ENCODE data around the gene TRIML2.

TRIML2 gene

GRCh38 chr4:188127214-188127874, 17.9 kb upstream of the TRIML2 start:
- Mint-ChIP-seq H3K27ac (ENCODE audit: low read depth) (no peak overlapping the region), H3K4me1 (no peaks in the 10 kb centered on the region), H3K4me3 (no peak overlapping the region), H3K27me3 (no peaks in the 10 kb centered on the region), H3K9me3 (peaks cover 15% of the 10 kb centered on the region), H3K36me3 (ENCODE audit: insufficient read depth) (no peaks in the 10 kb centered on the region)
- DNase-seq (ENCODE audit: low spot score in 2 of 2) (no peak), ATAC-seq (replicated peaks; ENCODE audit: extremely low read depth, poor library complexity, severe bottlenecking) (no peak)

- no peak for ATAC-seq (replicated peaks; ENCODE audit: extremely low read depth, poor library complexity, severe bottlenecking)
- no peak overlapping the region for H3K4me3 Mint-ChIP-seq
Observed at GRCh38 chr4:188121530-188121929, 12.1 kb upstream of the TRIML2 start.

GRCh38 chr4:188117631-188118324, 8.4 kb upstream of the TRIML2 start:
- Mint-ChIP-seq H3K27ac (ENCODE audit: low read depth) (no peak overlapping the region), H3K36me3 (ENCODE audit: insufficient read depth) (peaks cover 1% of the 10 kb centered on the region), H3K9me3 (peaks cover 15% of the 10 kb centered on the region), H3K4me3 (no peak overlapping the region), H3K27me3 (no peaks in the 10 kb centered on the region), H3K4me1 (no peaks in the 10 kb centered on the region)
- DNase-seq (ENCODE audit: low spot score in 2 of 2) (no peak), ATAC-seq (replicated peaks; ENCODE audit: extremely low read depth, poor library complexity, severe bottlenecking) (no peak)

More at GRCh38 chr4:188121530-188121929, 12.1 kb upstream of the TRIML2 start:
- no peak for DNase-seq (ENCODE audit: low spot score in 2 of 2)
- Mint-ChIP-seq H3K27ac (ENCODE audit: low read depth) (no peak overlapping the region), H3K9me3 (peaks cover 24% of the 10 kb centered on the region), H3K36me3 (ENCODE audit: insufficient read depth) (peaks cover 1% of the 10 kb centered on the region), H3K4me1 (no peaks in the 10 kb centered on the region), H3K27me3 (no peaks in the 10 kb centered on the region)

- Mint-ChIP-seq H3K4me1 (no peaks in the 10 kb centered on the region), H3K27ac (ENCODE audit: low read depth) (no peak overlapping the region), H3K36me3 (ENCODE audit: insufficient read depth) (no peaks in the 10 kb centered on the region), H3K9me3 (peaks cover 19% of the 10 kb centered on the region), H3K27me3 (no peaks in the 10 kb centered on the region), H3K4me3 (no peak overlapping the region)
- ATAC-seq (replicated peaks; ENCODE audit: extremely low read depth, poor library complexity, severe bottlenecking) = no peak
- no peak for DNase-seq (ENCODE audit: low spot score in 2 of 2)
Observed at GRCh38 chr4:188113156-188113555, 3.8 kb upstream of the TRIML2 start.

GRCh38 chr4:188111955-188112354, 2.6 kb upstream of the TRIML2 start:
- Mint-ChIP-seq H3K9me3 (peaks cover 17% of the 10 kb centered on the region), H3K36me3 (ENCODE audit: insufficient read depth) (no peaks in the 10 kb centered on the region), H3K4me3 (no peak overlapping the region), H3K27ac (ENCODE audit: low read depth) (no peak overlapping the region), H3K27me3 (no peaks in the 10 kb centered on the region), H3K4me1 (no peaks in the 10 kb centered on the region)
- no peak for DNase-seq (ENCODE audit: low spot score in 2 of 2)
- ATAC-seq (replicated peaks; ENCODE audit: extremely low read depth, poor library complexity, severe bottlenecking) = no peak

GRCh38 chr4:188110741-188111471, 1.5 kb upstream of the TRIML2 start:
- H3K27ac Mint-ChIP-seq (ENCODE audit: low read depth) = no peak overlapping the region
- H3K36me3 Mint-ChIP-seq (ENCODE audit: insufficient read depth) = no peaks in the 10 kb centered on the region
- ATAC-seq (replicated peaks; ENCODE audit: extremely low read depth, poor library complexity, severe bottlenecking) = no peak
- DNase-seq (ENCODE audit: low spot score in 2 of 2) = no peak
- no peaks in the 10 kb centered on the region for H3K4me1 Mint-ChIP-seq
- no peaks in the 10 kb centered on the region for H3K27me3 Mint-ChIP-seq
- peaks cover 17% of the 10 kb centered on the region for H3K9me3 Mint-ChIP-seq
- H3K4me3 Mint-ChIP-seq = no peak overlapping the region

GRCh38 chr4:188110036-188110435, 633 bp upstream of the TRIML2 start:
- no peaks in the 10 kb centered on the region for H3K36me3 Mint-ChIP-seq (ENCODE audit: insufficient read depth)
- H3K27me3 Mint-ChIP-seq = no peaks in the 10 kb centered on the region
- DNase-seq (ENCODE audit: low spot score in 2 of 2) (no peak), ATAC-seq (replicated peaks; ENCODE audit: extremely low read depth, poor library complexity, severe bottlenecking) (no peak)
- H3K4me1 Mint-ChIP-seq = no peaks in the 10 kb centered on the region
- peaks cover 17% of the 10 kb centered on the region for H3K9me3 Mint-ChIP-seq
- no peak overlapping the region for H3K27ac Mint-ChIP-seq (ENCODE audit: low read depth)
- no peak overlapping the region for H3K4me3 Mint-ChIP-seq

GRCh38 chr4:188107931-188108843, 1.2 kb downstream of the TRIML2 start:
- no peaks in the 10 kb centered on the region for H3K4me1 Mint-ChIP-seq
- no peak for DNase-seq (ENCODE audit: low spot score in 2 of 2)
- no peaks in the 10 kb centered on the region for H3K36me3 Mint-ChIP-seq (ENCODE audit: insufficient read depth)
- H3K4me3 Mint-ChIP-seq = no peak overlapping the region
- ATAC-seq (replicated peaks; ENCODE audit: extremely low read depth, poor library complexity, severe bottlenecking) = no peak
- H3K9me3 Mint-ChIP-seq = peaks cover 22% of the 10 kb centered on the region
- H3K27ac Mint-ChIP-seq (ENCODE audit: low read depth) = no peak overlapping the region
- H3K27me3 Mint-ChIP-seq = no peaks in the 10 kb centered on the region

- no peak overlapping the region for H3K27ac Mint-ChIP-seq (ENCODE audit: low read depth)
- no peaks in the 10 kb centered on the region for H3K4me1 Mint-ChIP-seq
- ATAC-seq (replicated peaks; ENCODE audit: extremely low read depth, poor library complexity, severe bottlenecking) (no peak), DNase-seq (ENCODE audit: low spot score in 2 of 2) (no peak)
- peaks cover 25% of the 10 kb centered on the region for H3K9me3 Mint-ChIP-seq
- H3K4me3 Mint-ChIP-seq = no peak overlapping the region
- no peaks in the 10 kb centered on the region for H3K36me3 Mint-ChIP-seq (ENCODE audit: insufficient read depth)
- no peaks in the 10 kb centered on the region for H3K27me3 Mint-ChIP-seq
Observed at GRCh38 chr4:188106454-188106853, 2.9 kb downstream of the TRIML2 start.

- Mint-ChIP-seq H3K4me3 (no peak overlapping the region), H3K36me3 (ENCODE audit: insufficient read depth) (no peaks in the 10 kb centered on the region), H3K27ac (ENCODE audit: low read depth) (no peak overlapping the region), H3K9me3 (peaks cover 21% of the 10 kb centered on the region), H3K27me3 (no peaks in the 10 kb centered on the region), H3K4me1 (no peaks in the 10 kb centered on the region)
- ATAC-seq (replicated peaks; ENCODE audit: extremely low read depth, poor library complexity, severe bottlenecking) (no peak), DNase-seq (ENCODE audit: low spot score in 2 of 2) (no peak)
Observed at GRCh38 chr4:188092824-188093223, 16.6 kb downstream of the TRIML2 start.

- no peak for ATAC-seq (replicated peaks; ENCODE audit: extremely low read depth, poor library complexity, severe bottlenecking)
- no peak overlapping the region for H3K4me3 Mint-ChIP-seq
- no peak for DNase-seq (ENCODE audit: low spot score in 2 of 2)
- peaks cover 36% of the 10 kb centered on the region for H3K9me3 Mint-ChIP-seq
- H3K27me3 Mint-ChIP-seq = no peaks in the 10 kb centered on the region
- no peak overlapping the region for H3K27ac Mint-ChIP-seq (ENCODE audit: low read depth)
- H3K4me1 Mint-ChIP-seq = no peaks in the 10 kb centered on the region
- no peaks in the 10 kb centered on the region for H3K36me3 Mint-ChIP-seq (ENCODE audit: insufficient read depth)
Observed at GRCh38 chr4:188086858-188087257, 22.5 kb downstream of the TRIML2 start.

- H3K4me3 Mint-ChIP-seq = no peak overlapping the region
- peaks cover 22% of the 10 kb centered on the region for H3K9me3 Mint-ChIP-seq
- DNase-seq (ENCODE audit: low spot score in 2 of 2) (no peak), ATAC-seq (replicated peaks; ENCODE audit: extremely low read depth, poor library complexity, severe bottlenecking) (no peak)
- no peak overlapping the region for H3K27ac Mint-ChIP-seq (ENCODE audit: low read depth)
- H3K27me3 Mint-ChIP-seq = no peaks in the 10 kb centered on the region
- no peaks in the 10 kb centered on the region for H3K4me1 Mint-ChIP-seq
- H3K36me3 Mint-ChIP-seq (ENCODE audit: insufficient read depth) = no peaks in the 10 kb centered on the region
Observed at GRCh38 chr4:188082796-188083195, 26.6 kb downstream of the TRIML2 start.
